Lower leg skin (tissue), 4 donors: ENCODE data around the gene MAGI3. TPM values are rescaled to one million over a fixed set of nuclear protein-coding genes. Genes with fewer than 3 reads are reported as not detected.

Source experiments
- DNase-seq, 2 donors: peaks; one replicate each; pipeline ENCODE4 v3.0.0-alpha.2; 2019; ENCODE audit warnings: low spot score in 2 of 2
- H3K4me3 ChIP-seq: fragments of 200-600 bp; sonication (generic); 2 replicates; pipeline ENCODE4 v1.5.1; 2017; ENCODE audit warnings: mild to moderate bottlenecking, low read depth; ENCODE audit not compliant: poor library complexity, severe bottlenecking
- POLR2A ChIP-seq, 2 donors: fragments of 450-650 bp; IDR thresholded peaks; one replicate each; pipeline ENCODE4 v1.6.1; 2016 to 2017; ENCODE audit warnings: antibody characterized with exemption in 2 of 2, mild to moderate bottlenecking in 1 of 2, moderate library complexity in 1 of 2
- WGBS, 2 donors: methylation state at CpG; one replicate each; pipeline ENCODE4 v1.1.5; 2018; 5-methylcytosine and 5-hydroxymethylcytosine counted together
- intact Hi-C: fragments of 100-400 bp; cut with DNase I; formaldehyde crosslinking; loops from one replicate; pipeline ENCODE4 v1.15.0; 2023; ENCODE audit warnings: low total_unique reads
- total RNA-seq, 4 donors: library from RNA; depleted of rRNA; stranded (reverse); fragments of >200 nt; gene quantifications; one replicate each; pipeline ENCODE4 v1.1.0, GENCODE V29; 2016
- TF ChIP-seq, protein P1 (sequence below), 3 donors: fragments of 450-650 bp; IDR thresholded peaks; one replicate each; pipeline ENCODE4 v1.5.1; 2016; ENCODE audit warnings: antibody characterized with exemption in 3 of 3, mild to moderate bottlenecking in 3 of 3, moderate library complexity in 2 of 3

Gene MAGI3
- 10 to 100 TPM in 2 of 4 donors, 1 to 10 TPM in 2; 6.8 to 14.2 (median 10.3) TPM for total RNA-seq

DNA sequence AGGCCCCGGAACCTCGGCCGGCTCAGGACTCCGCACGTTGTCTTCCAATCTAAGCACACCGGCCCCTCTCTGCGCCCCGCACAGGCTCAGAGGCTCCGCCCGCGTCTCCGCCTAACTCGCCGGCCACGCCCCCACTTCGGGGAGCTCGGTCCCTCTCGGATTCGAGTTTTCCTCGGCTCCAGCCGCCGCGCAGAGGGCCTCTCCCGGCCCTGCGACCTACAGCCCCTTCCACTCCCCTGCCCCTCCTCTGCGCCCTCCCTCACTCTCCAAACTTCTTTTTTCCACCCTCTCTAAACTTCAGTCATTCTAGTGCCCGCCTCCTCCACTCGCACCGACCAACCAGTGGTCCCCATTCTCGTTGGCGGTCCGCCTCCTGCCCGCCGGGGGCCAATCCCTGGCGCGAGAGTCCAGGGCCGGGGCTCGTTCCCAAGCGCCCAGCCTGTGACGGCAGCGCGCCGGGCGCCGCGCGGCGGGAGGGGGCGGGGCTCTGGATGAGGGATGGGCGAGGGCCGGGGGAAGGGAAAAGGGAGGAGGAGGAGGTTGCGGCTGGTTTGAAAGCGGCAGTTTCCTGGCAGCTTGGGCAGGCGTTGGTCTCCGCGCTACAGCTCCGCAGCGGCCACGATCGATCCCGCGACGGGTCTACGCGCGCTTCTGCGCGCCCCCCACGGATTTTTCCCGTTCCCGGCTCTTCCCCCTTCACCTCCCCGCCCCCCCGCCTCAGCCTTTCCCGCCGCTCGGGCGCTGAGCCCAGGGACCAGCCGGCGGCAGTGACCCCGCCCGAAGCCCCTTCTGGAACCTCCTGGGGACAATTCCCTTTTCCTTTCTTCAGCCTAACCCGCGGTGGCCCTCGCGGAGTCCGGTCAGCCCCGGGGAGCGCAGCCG is at the start of gene MAGI3:
Gene MAGI3, plus strand, starts transcription at position 563 of the 882 bp plus-strand sequence. CDS start 519 bp downstream, outside the sequence.
- TF ChIP-seq POLR2A (IDR thresholded peaks at IDR 0.05) = no peak
- TF ChIP-seq, protein P1, sequence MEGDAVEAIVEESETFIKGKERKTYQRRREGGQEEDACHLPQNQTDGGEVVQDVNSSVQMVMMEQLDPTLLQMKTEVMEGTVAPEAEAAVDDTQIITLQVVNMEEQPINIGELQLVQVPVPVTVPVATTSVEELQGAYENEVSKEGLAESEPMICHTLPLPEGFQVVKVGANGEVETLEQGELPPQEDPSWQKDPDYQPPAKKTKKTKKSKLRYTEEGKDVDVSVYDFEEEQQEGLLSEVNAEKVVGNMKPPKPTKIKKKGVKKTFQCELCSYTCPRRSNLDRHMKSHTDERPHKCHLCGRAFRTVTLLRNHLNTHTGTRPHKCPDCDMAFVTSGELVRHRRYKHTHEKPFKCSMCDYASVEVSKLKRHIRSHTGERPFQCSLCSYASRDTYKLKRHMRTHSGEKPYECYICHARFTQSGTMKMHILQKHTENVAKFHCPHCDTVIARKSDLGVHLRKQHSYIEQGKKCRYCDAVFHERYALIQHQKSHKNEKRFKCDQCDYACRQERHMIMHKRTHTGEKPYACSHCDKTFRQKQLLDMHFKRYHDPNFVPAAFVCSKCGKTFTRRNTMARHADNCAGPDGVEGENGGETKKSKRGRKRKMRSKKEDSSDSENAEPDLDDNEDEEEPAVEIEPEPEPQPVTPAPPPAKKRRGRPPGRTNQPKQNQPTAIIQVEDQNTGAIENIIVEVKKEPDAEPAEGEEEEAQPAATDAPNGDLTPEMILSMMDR (IDR thresholded peaks at IDR 0.05) = no peak
- peak within 1 kb of the TSS; percentile 70 for H3K4me3 ChIP-seq
- 0 to 1% methylated on average over 72 to 88 of the region's 89 CpGs for WGBS, 2 donors
- intact Hi-C loops = no loop called here
- peak; percentile 96 to 99 for DNase-seq

- intact Hi-C loops = no loop called here
- TF ChIP-seq, protein P1 (IDR thresholded peaks at IDR 0.05) = no peak
- no peak for TF ChIP-seq POLR2A (IDR thresholded peaks at IDR 0.05)
- H3K4me3 ChIP-seq = no peak overlapping the region
- 43 to 52% methylated on average over 2 of the region's 2 CpGs for WGBS, 2 donors
- DNase-seq = no peak
Observed at GRCh38 chr1:113353580-113353979, 36.7 kb upstream of the MAGI3 start.

DNA sequence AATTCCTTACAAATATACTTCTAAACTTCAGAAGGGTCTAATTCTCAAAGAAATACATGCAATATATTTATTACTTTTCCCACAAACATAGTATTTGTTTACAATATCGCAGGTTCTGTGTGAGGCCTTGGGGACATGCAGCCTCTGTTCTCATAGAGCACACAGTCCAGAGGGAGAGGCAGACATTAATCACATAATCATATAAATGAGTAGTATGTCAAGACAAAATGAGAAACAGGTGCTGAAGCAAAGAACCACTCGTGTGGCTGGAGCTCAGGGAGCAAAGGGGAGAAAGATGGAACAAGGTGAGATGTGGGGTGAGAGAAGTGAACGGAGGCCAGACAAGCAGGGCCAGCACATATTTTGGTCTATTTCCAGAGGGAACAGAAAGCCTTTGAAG is 26.4 kb upstream of the MAGI3 start:
- intact Hi-C loops = no loop called here

GRCh38 chr1:113369040-113369439 is 21.3 kb upstream of the MAGI3 start:
- DNase-seq = no peak
- H3K4me3 ChIP-seq = no peak overlapping the region
- intact Hi-C loops = no loop called here
- no peak for TF ChIP-seq POLR2A (IDR thresholded peaks at IDR 0.05)
- TF ChIP-seq, protein P1 (IDR thresholded peaks at IDR 0.05) = no peak

More for the DNA sequence above, 26.4 kb upstream of the MAGI3 start:
- WGBS, 2 donors = 51 to 65% methylated on average over 3 of the region's 3 CpGs
- TF ChIP-seq POLR2A (IDR thresholded peaks at IDR 0.05) = no peak
- TF ChIP-seq, protein P1 (IDR thresholded peaks at IDR 0.05) = no peak
- no peak for DNase-seq
- no peak overlapping the region for H3K4me3 ChIP-seq

GRCh38 chr1:113369699-113370098 is 20.6 kb upstream of the MAGI3 start:
- no peak overlapping the region for H3K4me3 ChIP-seq
- DNase-seq = no peak
- TF ChIP-seq, protein P1 (IDR thresholded peaks at IDR 0.05) = no peak
- no peak for TF ChIP-seq POLR2A (IDR thresholded peaks at IDR 0.05)
- WGBS, 2 donors = 89 to 93% methylated on average over 1 of the region's 1 CpG
- intact Hi-C loops = no loop called here
